BLaER1 treated with 17β-estradiol and CSF1 and Interleukin-3, amounts not matched to agents 10 nM and 100 nM (cell line): ENCODE measurements around the gene NPEPL1.

ENCODE experiments used
- H3K27ac ChIP-seq, 11 experiments: shearing (Covaris generic); formaldehyde crosslinking; 2 replicates each; pipeline ENCODE4 v1.8.1; 2022
- H3K27me3 ChIP-seq, 11 experiments: shearing (Covaris generic); formaldehyde crosslinking; 2 replicates each; pipeline ENCODE4 v1.8.1; 2022
- H3K36me3 ChIP-seq, 11 experiments: shearing (Covaris generic); formaldehyde crosslinking; 2 replicates each; pipeline ENCODE4 v1.8.1; 2022
- H3K4me1 ChIP-seq, 10 experiments: shearing (Covaris generic); formaldehyde crosslinking; 2 replicates each; pipeline ENCODE4 v1.8.1; 2022
- H3K4me2 ChIP-seq, 11 experiments: shearing (Covaris generic); formaldehyde crosslinking; 2 replicates each; pipeline ENCODE4 v1.8.1; 2022
- H3K4me3 ChIP-seq, 10 experiments: shearing (Covaris generic); formaldehyde crosslinking; 2 replicates each; pipeline ENCODE4 v1.8.1; 2022
- H3K9ac ChIP-seq, 11 experiments: shearing (Covaris generic); formaldehyde crosslinking; 2 replicates each; pipeline ENCODE4 v1.8.1; 2022
- H3K9me3 ChIP-seq, 11 experiments: shearing (Covaris generic); formaldehyde crosslinking; replicated peaks in 1 of 11; 2 replicates each; pipeline ENCODE4 v1.8.1; 2022
- H4K20me1 ChIP-seq, 11 experiments: shearing (Covaris generic); formaldehyde crosslinking; 2 replicates each; pipeline ENCODE4 v1.8.1; 2022
- Cebpa-rat ChIP-seq, 11 experiments: shearing (Covaris generic); IDR thresholded peaks; 2 replicates each; pipeline ENCODE4 v1.8.1; 2022

The NPEPL1 gene

GRCh38 chr20:58649288-58650180 is 43.1 kb upstream of the NPEPL1 start:
- Histone ChIP-seq H3K9me3 (no peaks in the 10 kb centered on the region), H3K27ac (peak overlapping the region; percentile 81 to 94 (median 89)), H3K36me3 (peaks cover 0 to 5% (median 0%) of the 10 kb centered on the region in 11 experiments; a peak in 2 of 22 replicates), H3K4me1 (peaks cover 15 to 32% (median 24%) of the 10 kb centered on the region in 10 experiments), H3K4me2 (peak overlapping the region; percentile 93 to 99 (median 97)), H3K27me3 (peaks cover 8 to 20% (median 16%) of the 10 kb centered on the region in 11 experiments; a peak in 21 of 22 replicates), H3K9ac (peak overlapping the region; percentile 84 to 96 (median 95)), H3K4me3 (peak overlapping the region; percentile 84 to 100 (median 97)), H4K20me1 (peaks cover 0 to 20% (median 9%) of the 10 kb centered on the region in 11 experiments; a peak in 12 of 22 replicates)
- TF ChIP-seq Cebpa-rat (IDR thresholded peaks at IDR 0.05), result no peak

DNA sequence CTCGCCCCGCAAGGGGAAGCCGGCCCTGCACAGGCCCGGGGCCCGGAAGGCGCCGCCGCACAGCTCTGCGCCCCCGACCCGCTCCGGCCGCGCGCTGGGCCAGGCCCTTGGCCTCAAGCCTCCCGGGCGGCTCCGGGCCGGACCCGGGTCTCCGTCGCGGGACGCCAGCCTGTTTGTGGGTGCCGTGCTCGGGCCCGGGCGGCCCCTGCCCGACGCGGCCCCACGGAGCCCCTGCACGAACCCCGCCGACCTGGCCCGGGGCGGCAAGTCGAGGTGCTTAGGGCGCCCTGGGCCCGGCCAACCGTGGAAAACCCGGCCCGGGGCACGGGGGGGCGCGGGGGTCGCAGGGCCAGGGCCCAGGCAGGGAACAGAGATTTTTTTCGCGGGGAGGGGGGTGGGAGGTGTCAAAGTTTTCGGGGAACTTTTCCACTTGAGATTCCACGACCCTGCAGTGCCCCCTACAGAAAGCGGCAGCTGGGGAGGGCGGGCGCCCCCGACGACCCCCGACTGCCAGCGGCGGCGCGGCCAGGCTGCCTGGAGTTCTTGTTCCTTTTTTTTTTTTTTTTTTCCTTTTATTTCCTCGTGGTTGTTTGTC is 42.3 kb upstream of the NPEPL1 start:
- H3K9ac ChIP-seq, result peak overlapping the region; percentile 84 to 96 (median 95)
- no peaks in the 10 kb centered on the region for H3K9me3 ChIP-seq
- peaks cover 3 to 27% (median 17%) of the 10 kb centered on the region in 11 experiments; a peak in 19 of 22 replicates for H4K20me1 ChIP-seq
- H3K27ac ChIP-seq, result peak overlapping the region; percentile 81 to 94 (median 89)
- H3K27me3 ChIP-seq, result peaks cover 8 to 20% (median 16%) of the 10 kb centered on the region in 11 experiments; a peak in 21 of 22 replicates
- H3K4me2 ChIP-seq, result peak overlapping the region; percentile 93 to 99 (median 97)
- peak overlapping the region; percentile 84 to 100 (median 97) for H3K4me3 ChIP-seq
- TF ChIP-seq Cebpa-rat (IDR thresholded peaks at IDR 0.05), result no peak
- peaks cover 2 to 13% (median 3%) of the 10 kb centered on the region in 11 experiments; a peak in 15 of 22 replicates for H3K36me3 ChIP-seq
- H3K4me1 ChIP-seq, result peaks cover 20 to 36% (median 28%) of the 10 kb centered on the region in 10 experiments

- peak within 1 kb of the TSS; percentile 93 to 99 (median 98) for H3K4me2 ChIP-seq
- H3K9me3 ChIP-seq, result no peaks in the 10 kb centered on the region
- H3K27ac ChIP-seq, result peak within 1 kb of the TSS; percentile 81 to 94 (median 89)
- peaks cover 27 to 40% (median 33%) of the 10 kb centered on the region in 10 experiments for H3K4me1 ChIP-seq
- H3K36me3 ChIP-seq, result peaks cover 6 to 20% (median 10%) of the 10 kb centered on the region in 11 experiments; a peak in 18 of 22 replicates
- H4K20me1 ChIP-seq, result peaks cover 10 to 34% (median 23%) of the 10 kb centered on the region in 11 experiments; a peak in 19 of 22 replicates
- peak within 1 kb of the TSS; percentile 84 to 96 (median 95) for H3K9ac ChIP-seq
- no peak for TF ChIP-seq Cebpa-rat (IDR thresholded peaks at IDR 0.05)
- peaks cover 8 to 20% (median 16%) of the 10 kb centered on the region in 11 experiments; a peak in 21 of 22 replicates for H3K27me3 ChIP-seq
- peak within 1 kb of the TSS; percentile 84 to 100 (median 97) for H3K4me3 ChIP-seq
These were observed 41.6 kb upstream of the NPEPL1 start, which contains the start of gene STX16 for GRCh38 chr20:58650776-58651558. Gene STX16, plus strand, starts transcription at chr20:58651283. Its CDS starts 724 bp downstream, at chr20:58652007.

DNA sequence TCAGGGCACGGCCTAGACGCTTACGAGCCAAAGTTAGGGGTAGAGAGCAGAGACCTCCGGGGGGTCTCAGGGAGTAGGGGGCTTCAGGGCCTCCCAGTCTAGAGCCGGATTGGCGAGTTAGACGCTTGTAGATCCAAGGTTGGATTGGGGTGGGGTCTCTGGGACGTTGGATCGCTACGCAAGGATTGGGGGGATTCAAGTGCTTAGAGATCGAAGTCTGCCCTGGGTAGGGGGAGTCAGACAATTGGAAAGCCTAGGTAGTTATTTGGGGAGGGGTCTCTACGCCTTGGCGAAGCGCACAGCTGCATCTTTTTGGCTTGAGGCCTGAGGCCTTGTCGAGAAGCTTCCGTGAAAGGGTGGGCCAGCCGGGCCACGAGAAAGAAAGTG is 41.0 kb upstream of the NPEPL1 start:
- peak overlapping the region; percentile 81 to 94 (median 89) for H3K27ac ChIP-seq
- peak overlapping the region; percentile 91 to 99 (median 98) for H3K4me2 ChIP-seq
- H3K4me1 ChIP-seq, result peaks cover 31 to 46% (median 37%) of the 10 kb centered on the region in 10 experiments
- no peaks in the 10 kb centered on the region for H3K9me3 ChIP-seq
- H4K20me1 ChIP-seq, result peaks cover 16 to 40% (median 29%) of the 10 kb centered on the region in 11 experiments
- peaks cover 8 to 20% (median 16%) of the 10 kb centered on the region in 11 experiments; a peak in 21 of 22 replicates for H3K27me3 ChIP-seq
- peak overlapping the region; percentile 84 to 100 (median 97) for H3K4me3 ChIP-seq
- peak overlapping the region; percentile 84 to 96 (median 95) for H3K9ac ChIP-seq
- TF ChIP-seq Cebpa-rat (IDR thresholded peaks at IDR 0.05), result no peak
- H3K36me3 ChIP-seq, result peaks cover 6 to 26% (median 15%) of the 10 kb centered on the region in 11 experiments; a peak in 20 of 22 replicates

GRCh38 chr20:58651946-58652605 is 40.5 kb upstream of the NPEPL1 start:
- peak overlapping the region; percentile 81 to 94 (median 89) for H3K27ac ChIP-seq
- H4K20me1 ChIP-seq, result peaks cover 21 to 45% (median 35%) of the 10 kb centered on the region in 11 experiments
- peaks cover 9 to 28% (median 19%) of the 10 kb centered on the region in 11 experiments; a peak in 20 of 22 replicates for H3K36me3 ChIP-seq
- H3K9me3 ChIP-seq, result no peaks in the 10 kb centered on the region
- H3K4me2 ChIP-seq, result peak overlapping the region; percentile 91 to 99 (median 98)
- no peak for TF ChIP-seq Cebpa-rat (IDR thresholded peaks at IDR 0.05)
- peaks cover 8 to 20% (median 16%) of the 10 kb centered on the region in 11 experiments; a peak in 21 of 22 replicates for H3K27me3 ChIP-seq
- peak overlapping the region; percentile 84 to 100 (median 97) for H3K4me3 ChIP-seq
- peak overlapping the region; percentile 84 to 96 (median 95) for H3K9ac ChIP-seq
- peaks cover 32 to 50% (median 39%) of the 10 kb centered on the region in 10 experiments for H3K4me1 ChIP-seq

GRCh38 chr20:58652606-58653294 is 39.9 kb upstream of the NPEPL1 start:
- Histone ChIP-seq H4K20me1 (peaks cover 28 to 52% (median 41%) of the 10 kb centered on the region in 11 experiments), H3K36me3 (peaks cover 9 to 28% (median 19%) of the 10 kb centered on the region in 11 experiments; a peak in 20 of 22 replicates), H3K27me3 (peaks cover 8 to 20% (median 16%) of the 10 kb centered on the region in 11 experiments; a peak in 21 of 22 replicates), H3K9ac (peak overlapping the region; percentile 84 to 96 (median 95)), H3K27ac (peak overlapping the region; percentile 81 to 94 (median 89)), H3K9me3 (no peaks in the 10 kb centered on the region), H3K4me3 (peak overlapping the region; percentile 84 to 100 (median 97)), H3K4me2 (peak overlapping the region; percentile 91 to 99 (median 98)), H3K4me1 (peaks cover 32 to 50% (median 40%) of the 10 kb centered on the region in 10 experiments)
- no peak for TF ChIP-seq Cebpa-rat (IDR thresholded peaks at IDR 0.05)

- Histone ChIP-seq H3K4me3 (no peak overlapping the region), H3K4me1 (peaks cover 29 to 61% (median 40%) of the 10 kb centered on the region in 10 experiments), H3K9ac (peak overlapping the region in 2 of 11 experiments; percentile 12 to 15; a peak in 2 of 22 replicates), H3K27ac (no peak overlapping the region), H3K4me2 (peak overlapping the region in 8 of 11 experiments; percentile 6 to 55 (median 18); a peak in 11 of 22 replicates), H4K20me1 (peaks cover 42 to 68% (median 57%) of the 10 kb centered on the region in 11 experiments), H3K27me3 (peaks cover 2 to 10% (median 9%) of the 10 kb centered on the region in 11 experiments; a peak in 21 of 22 replicates), H3K9me3 (no peaks in the 10 kb centered on the region), H3K36me3 (peaks cover 9 to 32% (median 21%) of the 10 kb centered on the region in 11 experiments; a peak in 20 of 22 replicates)
- no peak for TF ChIP-seq Cebpa-rat (IDR thresholded peaks at IDR 0.05)
These were observed 38.3 kb upstream of the NPEPL1 start for GRCh38 chr20:58654337-58654736.
